ENCODE measurements around the gene AP2M1. TPM values are rescaled to one million over a fixed set of nuclear protein-coding genes. Genes with fewer than 3 reads are reported as not detected.

Gene AP2M1
- total and polyA plus RNA-seq, 10 of the 15 experiments (the other 5 are each of a cell fraction or from before 2014, with no cell fraction given): 65.6 to 356 (median 161) TPM

DNA sequence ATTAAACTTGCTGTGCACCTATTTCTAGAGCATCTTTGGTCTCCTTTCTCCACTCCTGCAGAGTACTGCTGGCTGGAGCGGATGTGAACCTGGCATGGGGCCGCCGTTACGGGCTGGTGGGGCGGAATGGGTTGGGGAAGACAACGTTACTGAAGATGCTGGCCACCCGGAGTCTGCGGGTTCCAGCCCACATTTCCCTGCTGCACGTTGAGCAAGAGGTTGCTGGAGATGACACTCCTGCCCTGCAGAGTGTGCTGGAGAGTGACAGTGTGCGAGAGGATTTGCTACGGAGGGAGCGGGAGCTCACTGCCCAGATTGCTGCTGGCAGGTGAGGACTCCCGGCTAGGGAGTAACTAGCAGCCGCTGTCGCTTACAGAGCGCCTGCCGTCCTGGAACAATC lies 13.4 kb downstream of the AP2M1 start:
- ChIA-PET RAD21 (ENCODE audit: unreplicated experiment) (no interaction called here), POLR2A (interaction anchor here (0.6 kb wide), 1 partner anchor 1192 kb away, joined by 4 read pairs; no protein-coding TSS in a partner anchor), SMC1A (ENCODE audit: uncharacterized antibody, unreplicated experiment) (no interaction called here), CTCF (no interaction called here)
- 0 out of 2 replicates have a peak, but pooled peaks cover 4% of the 10 kb centered on the region for H3K4me1 ChIP-seq (ENCODE audit: control insufficient read depth, insufficient read depth, low read length)
- no TSS peak for BruUV-seq (replicated peaks)
- intact Hi-C loops (cut with micrococcal nuclease; ENCODE audit: unreplicated experiment): no loop called here
- no peak overlapping the region for H3K27ac ChIP-seq (ENCODE audit: control insufficient read depth, insufficient read depth)
- H3K79me2 ChIP-seq (ENCODE audit: control insufficient read depth, insufficient read depth, low read length): peaks cover 27% of the 10 kb centered on the region
- in situ Hi-C loops (cut with MboI): no loop called here
- H3K27me3 ChIP-seq (replicated peaks in 1 of 2; ENCODE audit: control insufficient read depth in 2 of 2, insufficient read depth in 2 of 2, low read length in 1 of 2): no peaks in the 10 kb centered on the region
- DNase-seq (ENCODE audit: low read depth, low spot score) (no peak), ATAC-seq (no peak), FAIRE-seq (no peak)
- H3K9ac ChIP-seq (ENCODE audit: control insufficient read depth, insufficient read depth, low read length): no peak overlapping the region
- no peak overlapping the region for H3K4me2 ChIP-seq (ENCODE audit: control insufficient read depth, insufficient read depth)
- no peaks in the 10 kb centered on the region for H3K9me3 ChIP-seq (replicated peaks; ENCODE audit: control insufficient read depth, insufficient read depth, low read length)
- WGBS (ENCODE audit: insufficient coverage, insufficient replicate concordance, low lambda C conversion rate, missing lambda C conversion rate): 98% methylated on average over 17 of the region's 17 CpGs
- H2AFZ ChIP-seq (ENCODE audit: control insufficient read depth, low read depth, low read length): no peak overlapping the region
- peaks cover 6 to 11% of the 10 kb centered on the region in 2 experiments; a peak in 3 of 4 replicates for H3K36me3 ChIP-seq (ENCODE audit: control insufficient read depth in 2 of 2, insufficient read depth in 2 of 2, low read length in 1 of 2)
- H4K20me1 ChIP-seq (ENCODE audit: control insufficient read depth, insufficient read depth): peaks cover 3% of the 10 kb centered on the region; the same call in 1 of the 2 replicates
- H3K4me3 ChIP-seq: no peak overlapping the region
- TF ChIP-seq LARP7 (IDR thresholded peaks at IDR 0.05) (no peak), IKZF1 (conservative IDR thresholded peaks at IDR 0.05) (no peak), TBL1XR1 (IDR thresholded peaks at IDR 0.05; ENCODE audit: low read depth, low read length) (no peak), ESRRA (IDR thresholded peaks at IDR 0.05; ENCODE audit: low read length) (no peak), ZNF384 (IDR thresholded peaks at IDR 0.05; ENCODE audit: borderline replicate concordance, low read depth, low read length) (no peak), RBBP5 (conservative IDR thresholded peaks at IDR 0.05) (no peak), NRF1 (conservative IDR thresholded peaks at IDR 0.05; ENCODE audit: low read depth, low read length) (no peak)
- TF ChIP-seq, protein P1, sequence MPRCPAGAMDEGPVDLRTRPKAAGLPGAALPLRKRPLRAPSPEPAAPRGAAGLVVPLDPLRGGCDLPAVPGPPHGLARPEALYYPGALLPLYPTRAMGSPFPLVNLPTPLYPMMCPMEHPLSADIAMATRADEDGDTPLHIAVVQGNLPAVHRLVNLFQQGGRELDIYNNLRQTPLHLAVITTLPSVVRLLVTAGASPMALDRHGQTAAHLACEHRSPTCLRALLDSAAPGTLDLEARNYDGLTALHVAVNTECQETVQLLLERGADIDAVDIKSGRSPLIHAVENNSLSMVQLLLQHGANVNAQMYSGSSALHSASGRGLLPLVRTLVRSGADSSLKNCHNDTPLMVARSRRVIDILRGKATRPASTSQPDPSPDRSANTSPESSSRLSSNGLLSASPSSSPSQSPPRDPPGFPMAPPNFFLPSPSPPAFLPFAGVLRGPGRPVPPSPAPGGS (IDR thresholded peaks at IDR 0.05; ENCODE audit: borderline replicate concordance, insufficient read depth, low read depth, low read length, poor library complexity, severe bottlenecking): no peak
- TF ChIP-seq, protein P2, sequence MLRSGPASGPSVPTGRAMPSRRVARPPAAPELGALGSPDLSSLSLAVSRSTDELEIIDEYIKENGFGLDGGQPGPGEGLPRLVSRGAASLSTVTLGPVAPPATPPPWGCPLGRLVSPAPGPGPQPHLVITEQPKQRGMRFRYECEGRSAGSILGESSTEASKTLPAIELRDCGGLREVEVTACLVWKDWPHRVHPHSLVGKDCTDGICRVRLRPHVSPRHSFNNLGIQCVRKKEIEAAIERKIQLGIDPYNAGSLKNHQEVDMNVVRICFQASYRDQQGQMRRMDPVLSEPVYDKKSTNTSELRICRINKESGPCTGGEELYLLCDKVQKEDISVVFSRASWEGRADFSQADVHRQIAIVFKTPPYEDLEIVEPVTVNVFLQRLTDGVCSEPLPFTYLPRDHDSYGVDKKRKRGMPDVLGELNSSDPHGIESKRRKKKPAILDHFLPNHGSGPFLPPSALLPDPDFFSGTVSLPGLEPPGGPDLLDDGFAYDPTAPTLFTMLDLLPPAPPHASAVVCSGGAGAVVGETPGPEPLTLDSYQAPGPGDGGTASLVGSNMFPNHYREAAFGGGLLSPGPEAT (IDR thresholded peaks at IDR 0.05; ENCODE audit: low read depth): no peak
- TF ChIP-seq, protein P3, sequence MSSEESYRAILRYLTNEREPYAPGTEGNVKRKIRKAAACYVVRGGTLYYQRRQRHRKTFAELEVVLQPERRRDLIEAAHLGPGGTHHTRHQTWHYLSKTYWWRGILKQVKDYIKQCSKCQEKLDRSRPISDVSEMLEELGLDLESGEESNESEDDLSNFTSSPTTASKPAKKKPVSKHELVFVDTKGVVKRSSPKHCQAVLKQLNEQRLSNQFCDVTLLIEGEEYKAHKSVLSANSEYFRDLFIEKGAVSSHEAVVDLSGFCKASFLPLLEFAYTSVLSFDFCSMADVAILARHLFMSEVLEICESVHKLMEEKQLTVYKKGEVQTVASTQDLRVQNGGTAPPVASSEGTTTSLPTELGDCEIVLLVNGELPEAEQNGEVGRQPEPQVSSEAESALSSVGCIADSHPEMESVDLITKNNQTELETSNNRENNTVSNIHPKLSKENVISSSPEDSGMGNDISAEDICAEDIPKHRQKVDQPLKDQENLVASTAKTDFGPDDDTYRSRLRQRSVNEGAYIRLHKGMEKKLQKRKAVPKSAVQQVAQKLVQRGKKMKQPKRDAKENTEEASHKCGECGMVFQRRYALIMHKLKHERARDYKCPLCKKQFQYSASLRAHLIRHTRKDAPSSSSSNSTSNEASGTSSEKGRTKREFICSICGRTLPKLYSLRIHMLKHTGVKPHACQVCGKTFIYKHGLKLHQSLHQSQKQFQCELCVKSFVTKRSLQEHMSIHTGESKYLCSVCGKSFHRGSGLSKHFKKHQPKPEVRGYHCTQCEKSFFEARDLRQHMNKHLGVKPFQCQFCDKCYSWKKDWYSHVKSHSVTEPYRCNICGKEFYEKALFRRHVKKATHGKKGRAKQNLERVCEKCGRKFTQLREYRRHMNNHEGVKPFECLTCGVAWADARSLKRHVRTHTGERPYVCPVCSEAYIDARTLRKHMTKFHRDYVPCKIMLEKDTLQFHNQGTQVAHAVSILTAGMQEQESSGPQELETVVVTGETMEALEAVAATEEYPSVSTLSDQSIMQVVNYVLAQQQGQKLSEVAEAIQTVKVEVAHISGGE (CRISPR knock-in tag; IDR thresholded peaks at IDR 0.05): no peak
- TF ChIP-seq, protein P4, sequence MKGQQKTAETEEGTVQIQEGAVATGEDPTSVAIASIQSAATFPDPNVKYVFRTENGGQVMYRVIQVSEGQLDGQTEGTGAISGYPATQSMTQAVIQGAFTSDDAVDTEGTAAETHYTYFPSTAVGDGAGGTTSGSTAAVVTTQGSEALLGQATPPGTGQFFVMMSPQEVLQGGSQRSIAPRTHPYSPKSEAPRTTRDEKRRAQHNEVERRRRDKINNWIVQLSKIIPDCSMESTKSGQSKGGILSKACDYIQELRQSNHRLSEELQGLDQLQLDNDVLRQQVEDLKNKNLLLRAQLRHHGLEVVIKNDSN (IDR thresholded peaks at IDR 0.05; ENCODE audit: borderline replicate concordance, extremely low read length, insufficient read depth, low read depth, low read length): no peak
- TF ChIP-seq, protein P5, sequence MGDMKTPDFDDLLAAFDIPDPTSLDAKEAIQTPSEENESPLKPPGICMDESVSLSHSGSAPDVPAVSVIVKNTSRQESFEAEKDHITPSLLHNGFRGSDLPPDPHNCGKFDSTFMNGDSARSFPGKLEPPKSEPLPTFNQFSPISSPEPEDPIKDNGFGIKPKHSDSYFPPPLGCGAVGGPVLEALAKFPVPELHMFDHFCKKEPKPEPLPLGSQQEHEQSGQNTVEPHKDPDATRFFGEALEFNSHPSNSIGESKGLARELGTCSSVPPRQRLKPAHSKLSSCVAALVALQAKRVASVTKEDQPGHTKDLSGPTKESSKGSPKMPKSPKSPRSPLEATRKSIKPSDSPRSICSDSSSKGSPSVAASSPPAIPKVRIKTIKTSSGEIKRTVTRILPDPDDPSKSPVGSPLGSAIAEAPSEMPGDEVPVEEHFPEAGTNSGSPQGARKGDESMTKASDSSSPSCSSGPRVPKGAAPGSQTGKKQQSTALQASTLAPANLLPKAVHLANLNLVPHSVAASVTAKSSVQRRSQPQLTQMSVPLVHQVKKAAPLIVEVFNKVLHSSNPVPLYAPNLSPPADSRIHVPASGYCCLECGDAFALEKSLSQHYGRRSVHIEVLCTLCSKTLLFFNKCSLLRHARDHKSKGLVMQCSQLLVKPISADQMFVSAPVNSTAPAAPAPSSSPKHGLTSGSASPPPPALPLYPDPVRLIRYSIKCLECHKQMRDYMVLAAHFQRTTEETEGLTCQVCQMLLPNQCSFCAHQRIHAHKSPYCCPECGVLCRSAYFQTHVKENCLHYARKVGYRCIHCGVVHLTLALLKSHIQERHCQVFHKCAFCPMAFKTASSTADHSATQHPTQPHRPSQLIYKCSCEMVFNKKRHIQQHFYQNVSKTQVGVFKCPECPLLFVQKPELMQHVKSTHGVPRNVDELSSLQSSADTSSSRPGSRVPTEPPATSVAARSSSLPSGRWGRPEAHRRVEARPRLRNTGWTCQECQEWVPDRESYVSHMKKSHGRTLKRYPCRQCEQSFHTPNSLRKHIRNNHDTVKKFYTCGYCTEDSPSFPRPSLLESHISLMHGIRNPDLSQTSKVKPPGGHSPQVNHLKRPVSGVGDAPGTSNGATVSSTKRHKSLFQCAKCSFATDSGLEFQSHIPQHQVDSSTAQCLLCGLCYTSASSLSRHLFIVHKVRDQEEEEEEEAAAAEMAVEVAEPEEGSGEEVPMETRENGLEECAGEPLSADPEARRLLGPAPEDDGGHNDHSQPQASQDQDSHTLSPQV (IDR thresholded peaks at IDR 0.05): no peak

Measured in GM12878 (cell line).